HEK293 (cell line): ENCODE results near the gene SCRN1.

Experiments used
- CTCF ChIP-seq: fragments of 450-650 bp; formaldehyde crosslinking; IDR thresholded peaks from 2 replicates; pipeline ENCODE4 v1.5.1; 2016; ENCODE audit warnings: missing biosample characterization, missing genetic modification characterization
- KLF16 ChIP-seq: fragments of 450-650 bp; formaldehyde crosslinking; IDR thresholded peaks from 2 replicates; pipeline ENCODE4 v1.5.1; 2017; ENCODE audit warnings: missing biosample characterization, missing genetic modification characterization
- SETDB1 ChIP-seq: IDR thresholded peaks from one replicate; pipeline ENCODE4 v1.6.1; 2017; ENCODE audit warnings: mild to moderate bottlenecking, low read length, moderate library complexity, mixed read lengths; ENCODE audit not compliant: insufficient read length
- TCF7L2 ChIP-seq: IDR thresholded peaks from 2 replicates; pipeline ENCODE4 v1.6.1; 2011; ENCODE audit warnings: low read depth, mild to moderate bottlenecking, inconsistent platforms, low read length, moderate library complexity, borderline replicate concordance
- YY1 ChIP-seq: fragments of 450-650 bp; formaldehyde crosslinking; IDR thresholded peaks from 2 replicates; pipeline ENCODE4 v1.5.1; 2018; ENCODE audit warnings: missing biosample characterization, missing genetic modification characterization
- ZFP37 ChIP-seq: fragments of 450-650 bp; formaldehyde crosslinking; IDR thresholded peaks from 2 replicates; pipeline ENCODE4 v1.5.1; 2016; ENCODE audit warnings: missing biosample characterization, missing genetic modification characterization
- ZNF121 ChIP-seq: fragments of 450-650 bp; formaldehyde crosslinking; IDR thresholded peaks from 2 replicates; pipeline ENCODE4 v1.5.1; 2016; ENCODE audit warnings: missing biosample characterization, missing genetic modification characterization
- ZNF133 ChIP-seq: fragments of 450-650 bp; formaldehyde crosslinking; IDR thresholded peaks from 2 replicates; pipeline ENCODE4 v1.5.1; 2016; ENCODE audit warnings: missing biosample characterization, missing genetic modification characterization
- ZNF24 ChIP-seq: fragments of 450-650 bp; formaldehyde crosslinking; IDR thresholded peaks from 2 replicates; pipeline ENCODE4 v1.5.1; 2016; ENCODE audit warnings: missing biosample characterization, missing genetic modification characterization
- ZNF311 ChIP-seq: fragments of 450-650 bp; formaldehyde crosslinking; IDR thresholded peaks from 2 replicates; pipeline ENCODE4 v1.5.1; 2017; ENCODE audit warnings: missing biosample characterization, missing genetic modification characterization, borderline replicate concordance
- ZNF626 ChIP-seq: fragments of 450-650 bp; sonication (Bioruptor Pico); formaldehyde crosslinking; IDR thresholded peaks from 2 replicates; pipeline ENCODE4 v1.5.1; 2018; ENCODE audit warnings: missing biosample characterization, missing genetic modification characterization, inconsistent platforms
- TF ChIP-seq, protein P1 (sequence below): fragments of 450-650 bp; formaldehyde crosslinking; IDR thresholded peaks from 2 replicates; pipeline ENCODE4 v1.5.1; 2016; ENCODE audit warnings: missing biosample characterization, missing genetic modification characterization

DNA sequence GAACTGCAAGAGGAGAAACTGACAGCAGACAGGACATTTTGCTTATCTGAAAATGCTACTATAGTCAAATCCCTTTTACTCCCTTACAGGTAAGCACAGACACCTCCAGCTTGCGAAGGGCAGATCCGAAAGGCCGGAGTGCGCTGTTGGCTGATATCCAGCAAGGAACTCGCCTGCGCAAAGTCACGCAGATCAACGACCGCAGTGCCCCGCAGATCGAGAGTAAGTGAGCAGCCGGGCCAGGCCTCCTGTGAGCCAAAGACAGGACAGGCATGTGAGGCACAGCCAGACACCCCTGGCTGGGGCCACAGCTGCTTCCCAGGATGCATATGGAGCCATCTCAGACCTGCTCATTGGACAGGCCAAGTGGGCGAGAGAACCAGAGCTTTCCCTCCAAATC lies 113.9 kb downstream of the SCRN1 start:
- TF ChIP-seq KLF16 (tag by site-specific recombination), result no peak
- TF ChIP-seq SETDB1, result no peak
- TF ChIP-seq TCF7L2, result no peak
- no peak for TF ChIP-seq YY1 (tag by site-specific recombination)
- no peak for TF ChIP-seq ZNF311 (tag by site-specific recombination)
- no peak for TF ChIP-seq CTCF (tag by site-specific recombination)
- no peak for TF ChIP-seq ZNF121 (tag by site-specific recombination)
- no peak for TF ChIP-seq ZNF24 (tag by site-specific recombination)
- TF ChIP-seq, protein P1, sequence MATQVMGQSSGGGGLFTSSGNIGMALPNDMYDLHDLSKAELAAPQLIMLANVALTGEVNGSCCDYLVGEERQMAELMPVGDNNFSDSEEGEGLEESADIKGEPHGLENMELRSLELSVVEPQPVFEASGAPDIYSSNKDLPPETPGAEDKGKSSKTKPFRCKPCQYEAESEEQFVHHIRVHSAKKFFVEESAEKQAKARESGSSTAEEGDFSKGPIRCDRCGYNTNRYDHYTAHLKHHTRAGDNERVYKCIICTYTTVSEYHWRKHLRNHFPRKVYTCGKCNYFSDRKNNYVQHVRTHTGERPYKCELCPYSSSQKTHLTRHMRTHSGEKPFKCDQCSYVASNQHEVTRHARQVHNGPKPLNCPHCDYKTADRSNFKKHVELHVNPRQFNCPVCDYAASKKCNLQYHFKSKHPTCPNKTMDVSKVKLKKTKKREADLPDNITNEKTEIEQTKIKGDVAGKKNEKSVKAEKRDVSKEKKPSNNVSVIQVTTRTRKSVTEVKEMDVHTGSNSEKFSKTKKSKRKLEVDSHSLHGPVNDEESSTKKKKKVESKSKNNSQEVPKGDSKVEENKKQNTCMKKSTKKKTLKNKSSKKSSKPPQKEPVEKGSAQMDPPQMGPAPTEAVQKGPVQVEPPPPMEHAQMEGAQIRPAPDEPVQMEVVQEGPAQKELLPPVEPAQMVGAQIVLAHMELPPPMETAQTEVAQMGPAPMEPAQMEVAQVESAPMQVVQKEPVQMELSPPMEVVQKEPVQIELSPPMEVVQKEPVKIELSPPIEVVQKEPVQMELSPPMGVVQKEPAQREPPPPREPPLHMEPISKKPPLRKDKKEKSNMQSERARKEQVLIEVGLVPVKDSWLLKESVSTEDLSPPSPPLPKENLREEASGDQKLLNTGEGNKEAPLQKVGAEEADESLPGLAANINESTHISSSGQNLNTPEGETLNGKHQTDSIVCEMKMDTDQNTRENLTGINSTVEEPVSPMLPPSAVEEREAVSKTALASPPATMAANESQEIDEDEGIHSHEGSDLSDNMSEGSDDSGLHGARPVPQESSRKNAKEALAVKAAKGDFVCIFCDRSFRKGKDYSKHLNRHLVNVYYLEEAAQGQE (tag by site-specific recombination), result no peak
- no peak for TF ChIP-seq ZFP37 (tag by site-specific recombination)
- TF ChIP-seq ZNF133 (tag by site-specific recombination), result no peak
- TF ChIP-seq ZNF626 (tag by site-specific recombination), result no peak
